Suprapubic skin (tissue), 4 donors: ENCODE measurements around the gene RPS6KA3. TPM values are rescaled to one million over a fixed set of nuclear protein-coding genes. Genes with fewer than 3 reads are reported as not detected.

Source experiments
- DNase-seq, 2 donors: peaks; one replicate each; pipeline ENCODE4 v3.0.0-alpha.2; 2019; ENCODE audit warnings: low spot score in 2 of 2
- H3K27ac ChIP-seq: fragments of 200-600 bp; sonication (generic); one replicate; pipeline ENCODE4 v1.5.1; 2019
- H3K27me3 ChIP-seq: fragments of 200-600 bp; sonication (generic); one replicate; pipeline ENCODE4 v1.5.1; 2019
- H3K36me3 ChIP-seq: fragments of 200-600 bp; sonication (generic); one replicate; pipeline ENCODE4 v1.5.1; 2019
- H3K4me1 ChIP-seq: fragments of 200-600 bp; sonication (generic); one replicate; pipeline ENCODE4 v1.5.1; 2019
- H3K4me3 ChIP-seq: fragments of 200-600 bp; sonication (generic); one replicate; pipeline ENCODE4 v1.5.1; 2019; ENCODE audit warnings: mild to moderate bottlenecking
- H3K9me3 ChIP-seq: fragments of 200-600 bp; sonication (generic); one replicate; pipeline ENCODE4 v1.5.1; 2019
- CTCF ChIP-seq, 2 donors: fragments of 200-600 bp in 1 of 2; fragments of 450-650 bp in 1 of 2; sonication (generic) in 1 of 2; IDR thresholded peaks; one replicate each; pipeline ENCODE4 v1.5.1; 2016 to 2019; ENCODE audit warnings: antibody characterized with exemption in 2 of 2, mild to moderate bottlenecking in 1 of 2, moderate library complexity in 1 of 2
- EP300 ChIP-seq: sonication (generic); formaldehyde crosslinking; IDR thresholded peaks from one replicate; pipeline ENCODE4 v1.6.1; 2017; ENCODE audit warnings: antibody characterized with exemption
- POLR2A ChIP-seq, 2 donors: fragments of 450-650 bp; IDR thresholded peaks; one replicate each; pipeline ENCODE4 v1.6.1; 2017; ENCODE audit warnings: antibody characterized with exemption in 2 of 2, mild to moderate bottlenecking in 2 of 2, moderate library complexity in 2 of 2
- POLR2AphosphoS5 ChIP-seq, 3 donors: sonication (generic); formaldehyde crosslinking; IDR thresholded peaks; one replicate each; pipeline ENCODE4 v1.6.1; 2017; ENCODE audit warnings: antibody characterized with exemption in 3 of 3
- WGBS: methylation state at CpG from one replicate; pipeline ENCODE4 v1.1.5; 2018; 5-methylcytosine and 5-hydroxymethylcytosine counted together
- total RNA-seq, 4 donors: library from RNA; depleted of rRNA; stranded (reverse); fragments of >200 nt; gene quantifications; one replicate each; pipeline ENCODE4 v1.1.0, GENCODE V29; 2016

Gene RPS6KA3
- total RNA-seq, 4 donors from 2014 or later, result 27.2 to 36.0 (median 32.2) TPM

- TF ChIP-seq CTCF (IDR thresholded peaks at IDR 0.05), result no peak
- no peak for TF ChIP-seq EP300
- TF ChIP-seq POLR2AphosphoS5 (IDR thresholded peaks at IDR 0.05), result no peak
- no peak for TF ChIP-seq POLR2A (IDR thresholded peaks at IDR 0.05)
- H3K9me3 ChIP-seq, result no peaks in the 10 kb centered on the region
- no peaks in the 10 kb centered on the region for H3K36me3 ChIP-seq
- no peak overlapping the region for H3K27ac ChIP-seq
- no peaks in the 10 kb centered on the region for H3K4me1 ChIP-seq
- DNase-seq, result no peak
- H3K4me3 ChIP-seq, result no peak overlapping the region
- H3K27me3 ChIP-seq, result no peaks in the 10 kb centered on the region
- 84% methylated on average over 6 of the region's 6 CpGs for WGBS
Measured at GRCh38 chrX:20204351-20204750, 62.4 kb downstream of the RPS6KA3 start.

GRCh38 chrX:20197641-20198210 is 69.0 kb downstream of the RPS6KA3 start:
- no peaks in the 10 kb centered on the region for H3K4me1 ChIP-seq
- WGBS, result 75% methylated on average over 2 of the region's 2 CpGs
- no peak overlapping the region for H3K27ac ChIP-seq
- no peak overlapping the region for H3K4me3 ChIP-seq
- H3K27me3 ChIP-seq, result no peaks in the 10 kb centered on the region
- no peaks in the 10 kb centered on the region for H3K9me3 ChIP-seq
- TF ChIP-seq POLR2A (IDR thresholded peaks at IDR 0.05) (no peak), POLR2AphosphoS5 (IDR thresholded peaks at IDR 0.05) (no peak), EP300 (no peak), CTCF (IDR thresholded peaks at IDR 0.05) (no peak)
- H3K36me3 ChIP-seq, result peaks cover 2% of the 10 kb centered on the region
- DNase-seq, result no peak

- TF ChIP-seq EP300 (no peak), CTCF (IDR thresholded peaks at IDR 0.05) (no peak), POLR2AphosphoS5 (IDR thresholded peaks at IDR 0.05) (no peak), POLR2A (IDR thresholded peaks at IDR 0.05) (no peak)
- no peak for DNase-seq
- Histone ChIP-seq H3K4me1 (no peaks in the 10 kb centered on the region), H3K9me3 (no peaks in the 10 kb centered on the region), H3K27ac (no peak overlapping the region), H3K4me3 (no peak overlapping the region), H3K36me3 (peaks cover 4% of the 10 kb centered on the region), H3K27me3 (no peaks in the 10 kb centered on the region)
Measured at GRCh38 chrX:20189171-20189570, 77.5 kb downstream of the RPS6KA3 start.

GRCh38 chrX:20181598-20182329 is 84.9 kb downstream of the RPS6KA3 start:
- no peak for DNase-seq
- Histone ChIP-seq H3K36me3 (peaks cover 4% of the 10 kb centered on the region), H3K27me3 (no peaks in the 10 kb centered on the region), H3K9me3 (no peaks in the 10 kb centered on the region), H3K4me1 (no peaks in the 10 kb centered on the region), H3K27ac (no peak overlapping the region), H3K4me3 (no peak overlapping the region)
- 56% methylated on average over 3 of the region's 3 CpGs for WGBS
- TF ChIP-seq EP300, result no peak
- no peak for TF ChIP-seq POLR2AphosphoS5 (IDR thresholded peaks at IDR 0.05)
- TF ChIP-seq CTCF (IDR thresholded peaks at IDR 0.05), result no peak
- no peak for TF ChIP-seq POLR2A (IDR thresholded peaks at IDR 0.05)

GRCh38 chrX:20177093-20177492 is 89.6 kb downstream of the RPS6KA3 start:
- TF ChIP-seq CTCF (IDR thresholded peaks at IDR 0.05) (no peak), POLR2A (IDR thresholded peaks at IDR 0.05) (no peak), EP300 (no peak), POLR2AphosphoS5 (IDR thresholded peaks at IDR 0.05) (no peak)
- H3K4me3 ChIP-seq, result no peak overlapping the region
- peaks cover 27% of the 10 kb centered on the region for H3K36me3 ChIP-seq
- no peak overlapping the region for H3K27ac ChIP-seq
- DNase-seq, result no peak
- H3K9me3 ChIP-seq, result no peaks in the 10 kb centered on the region
- no peaks in the 10 kb centered on the region for H3K27me3 ChIP-seq
- no peaks in the 10 kb centered on the region for H3K4me1 ChIP-seq
